Measurements from ENCODE around the gene GRK5.
"Not testable (repeated sequence)": the region's sequence is repeated elsewhere in the genome, so short reads cannot be mapped to it uniquely, and the experiment has no call there.

GRK5 gene

GRCh38 chr10:119235356-119235755 is 28.0 kb downstream of the GRK5 start:
- no peak for DNase-seq (ENCODE audit: low spot score)
- peak overlapping the region; percentile 42; the same call in 1 of the 2 replicates for H3K27ac ChIP-seq
- no peak for TF ChIP-seq CTCF (conservative IDR thresholded peaks at IDR 0.05; ENCODE audit: low read depth)
- ChIA-PET CTCF (interaction anchor here (0.7 kb wide), 1 partner anchor 224 kb away, joined by 3 read pairs; no protein-coding TSS in a partner anchor), POLR2A (ENCODE audit: low non-redundant PET) (no interaction called here)

DNA sequence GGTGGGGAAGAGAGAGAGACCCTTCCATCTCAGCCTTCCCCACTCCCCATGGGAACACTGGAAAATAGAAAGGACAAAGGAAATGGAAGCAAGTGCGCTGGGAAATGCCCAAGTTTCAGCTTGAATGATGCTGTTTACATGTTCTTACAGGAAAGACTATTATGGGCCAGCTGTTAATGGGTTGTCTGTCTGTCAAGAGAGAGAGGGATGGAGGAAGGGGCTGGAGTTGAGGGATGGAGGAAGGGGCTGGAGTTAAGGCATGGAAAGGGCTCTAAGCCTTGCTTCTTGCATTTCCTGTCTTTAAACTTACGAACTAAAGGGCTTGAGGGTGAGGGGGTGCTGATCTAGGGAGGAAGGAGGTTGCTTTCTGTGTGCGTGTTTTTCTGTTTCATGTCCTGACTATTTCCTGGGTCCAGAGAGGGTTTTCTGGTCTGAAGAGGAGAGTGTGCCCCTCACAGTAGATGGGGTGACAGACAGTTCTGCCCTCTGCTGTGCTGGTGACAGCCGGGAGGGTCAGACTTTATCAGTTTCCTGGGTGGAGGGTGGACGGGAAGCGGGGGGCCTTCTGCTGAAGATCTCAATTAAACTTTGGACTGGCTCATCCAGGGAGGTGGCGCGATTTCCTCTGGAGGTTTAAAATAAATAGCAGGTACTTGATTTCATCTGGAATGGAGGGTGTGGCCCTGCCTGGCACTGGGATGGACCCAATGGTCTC is 30.5 kb downstream of the GRK5 start:
- DNase-seq (ENCODE audit: low spot score) = no peak
- H3K27ac ChIP-seq = no peak overlapping the region
- no peak for TF ChIP-seq CTCF (conservative IDR thresholded peaks at IDR 0.05; ENCODE audit: low read depth)
- CTCF ChIA-PET = interaction anchor here (0.6 to 1.4 kb wide), 2 partner anchors 29 to 984 kb away, joined by 3 read pairs; no protein-coding TSS in a partner anchor
- POLR2A ChIA-PET (ENCODE audit: low non-redundant PET) = no interaction called here

GRCh38 chr10:119238577-119238976 is 31.2 kb downstream of the GRK5 start:
- CTCF ChIA-PET = interaction anchor here (0.7 to 1.4 kb wide), 3 partner anchors 29 to 286 kb away, joined by 3 to 4 read pairs (median 3); no protein-coding TSS in a partner anchor
- DNase-seq (ENCODE audit: low spot score) = no peak
- no peak overlapping the region for H3K27ac ChIP-seq
- POLR2A ChIA-PET (ENCODE audit: low non-redundant PET) = no interaction called here
- no peak for TF ChIP-seq CTCF (conservative IDR thresholded peaks at IDR 0.05; ENCODE audit: low read depth)

DNA sequence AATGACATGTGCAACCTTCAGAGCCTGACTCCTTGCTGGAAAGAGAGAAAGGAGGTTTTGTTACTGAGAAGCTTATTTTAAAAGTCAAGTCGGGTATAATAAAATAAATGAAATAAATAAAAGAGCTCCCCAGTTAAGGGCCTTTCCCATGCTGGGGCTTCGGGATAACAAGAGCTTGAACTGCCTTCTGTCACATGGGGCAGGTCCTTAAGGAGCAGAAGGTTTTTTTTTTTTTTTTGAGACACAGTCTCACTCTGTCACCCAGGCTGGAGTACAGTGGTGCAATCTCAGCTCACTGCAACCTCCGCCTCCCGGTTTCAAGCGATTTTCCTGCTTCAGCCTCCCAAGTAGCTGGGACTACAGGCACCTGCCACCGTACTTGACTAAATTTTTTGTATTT is 31.6 kb downstream of the GRK5 start:
- POLR2A ChIA-PET (ENCODE audit: low non-redundant PET); H3K27ac ChIP-seq; DNase-seq (ENCODE audit: low spot score): not testable (repeated sequence)
- CTCF ChIA-PET = interaction anchor here (0.7 to 1.3 kb wide), 2 partner anchors 206 to 286 kb away, joined by 3 to 4 read pairs; no protein-coding TSS in a partner anchor

DNA sequence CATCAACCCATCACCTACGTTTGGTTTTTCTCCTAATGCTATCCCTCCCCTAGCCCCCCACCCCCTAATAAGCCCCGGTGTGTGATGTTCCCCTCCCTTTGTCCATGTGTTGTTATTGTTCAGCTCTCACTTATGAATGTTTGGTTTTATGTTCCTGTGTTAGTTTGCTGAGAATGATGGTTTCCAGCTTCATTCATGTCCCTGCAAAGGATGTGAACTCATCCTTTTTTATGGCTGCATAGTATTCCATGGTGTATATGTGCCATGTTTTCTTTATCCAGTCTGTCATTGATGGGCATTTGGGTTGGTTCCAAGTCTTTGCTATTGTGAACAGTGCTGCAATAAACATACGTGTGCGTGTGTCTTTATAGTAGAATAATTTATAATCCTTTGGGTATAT is 32.3 kb downstream of the GRK5 start:
- POLR2A ChIA-PET (ENCODE audit: low non-redundant PET); H3K27ac ChIP-seq; DNase-seq (ENCODE audit: low spot score): not testable (repeated sequence)
- CTCF ChIA-PET = interaction anchor here (1.3 kb wide), 1 partner anchor 206 kb away, joined by 4 read pairs; no protein-coding TSS in a partner anchor

DNA sequence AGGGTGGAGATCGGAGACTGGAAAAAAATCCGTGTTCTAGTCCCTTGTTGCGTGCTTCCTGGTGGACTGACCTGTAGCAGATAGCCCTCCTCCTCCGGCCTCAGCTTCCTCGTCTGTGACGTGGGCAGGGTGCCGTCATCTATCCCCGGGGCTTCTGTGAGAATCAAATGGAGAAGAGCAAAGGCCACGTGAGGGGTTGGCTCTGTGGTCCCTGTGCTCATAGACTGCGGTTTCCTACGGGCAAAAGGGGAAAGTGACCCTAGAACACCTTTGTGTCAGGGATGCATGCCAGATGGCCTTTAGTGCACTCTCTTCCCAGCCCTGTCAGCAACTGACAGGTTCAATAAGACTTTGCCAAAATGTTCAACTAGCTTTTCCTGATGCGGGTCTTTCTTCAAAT is 33.7 kb downstream of the GRK5 start:
- no peak overlapping the region for H3K27ac ChIP-seq
- no peak for TF ChIP-seq CTCF (conservative IDR thresholded peaks at IDR 0.05; ENCODE audit: low read depth)
- ChIA-PET CTCF (interaction anchor here (0.7 to 0.9 kb wide), 2 partner anchors 32 kb away, joined by 3 read pairs; no protein-coding TSS in a partner anchor), POLR2A (ENCODE audit: low non-redundant PET) (no interaction called here)
- no peak for DNase-seq (ENCODE audit: low spot score)

- CTCF ChIA-PET = interaction anchor here (0.6 kb wide), 1 partner anchor 135 kb away, joined by 3 read pairs; no protein-coding TSS in a partner anchor
- no peak for TF ChIP-seq CTCF (conservative IDR thresholded peaks at IDR 0.05; ENCODE audit: low read depth)
- no peak for DNase-seq (ENCODE audit: low spot score)
- POLR2A ChIA-PET (ENCODE audit: low non-redundant PET) = no interaction called here
- H3K27ac ChIP-seq = no peak overlapping the region
These were observed 34.8 kb downstream of the GRK5 start for GRCh38 chr10:119242186-119242585.
